NCI-H510A (cell line): ENCODE results near the gene LINC00237.
A peak's percentile ranks its signal among the peaks of the same experiment; 100 is the strongest.

ENCODE experiments used
- DNase-seq: peaks from one replicate; lab custom pipeline; 2025; lab: John Stamatoyannopoulos, UW

The LINC00237 gene

DNA sequence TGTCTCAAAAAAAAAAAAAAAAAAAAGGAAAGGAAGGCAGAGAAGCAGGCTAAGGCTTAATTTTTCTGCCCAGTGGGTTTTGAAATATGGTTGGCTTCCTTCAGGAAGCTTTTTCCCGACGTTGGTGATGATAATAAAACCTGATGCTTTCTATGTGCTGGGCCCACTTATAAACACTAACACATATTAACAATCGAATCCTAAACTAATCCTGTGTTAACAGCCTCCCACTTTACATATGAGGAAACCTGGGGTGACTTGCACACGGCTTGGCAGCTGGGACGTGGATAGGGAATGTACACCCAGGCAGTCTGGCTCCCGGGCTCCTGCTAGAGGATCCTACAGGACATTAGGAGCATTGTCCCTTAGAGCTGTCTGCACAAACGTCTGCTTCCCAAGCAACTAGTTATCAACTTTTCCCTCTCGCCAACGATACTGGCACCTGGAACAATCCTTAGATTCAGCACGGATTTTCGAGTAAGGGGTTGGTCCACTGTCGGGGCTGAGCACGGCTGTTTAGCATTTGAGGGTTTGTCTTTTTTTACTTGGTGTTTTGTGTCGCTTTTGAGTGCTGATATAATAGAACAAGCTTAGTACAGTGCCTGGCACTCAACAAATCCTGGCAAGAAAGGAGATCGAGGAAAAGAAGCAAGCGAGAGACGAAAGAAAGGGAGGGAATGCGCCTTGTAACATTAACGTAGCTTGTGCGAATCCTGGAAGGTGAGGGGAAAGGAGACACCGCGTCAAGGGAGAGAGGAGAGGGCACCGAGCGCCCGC, 19.1 kb upstream of the LINC00237 start:
- peak; percentile 65 for DNase-seq

DNA sequence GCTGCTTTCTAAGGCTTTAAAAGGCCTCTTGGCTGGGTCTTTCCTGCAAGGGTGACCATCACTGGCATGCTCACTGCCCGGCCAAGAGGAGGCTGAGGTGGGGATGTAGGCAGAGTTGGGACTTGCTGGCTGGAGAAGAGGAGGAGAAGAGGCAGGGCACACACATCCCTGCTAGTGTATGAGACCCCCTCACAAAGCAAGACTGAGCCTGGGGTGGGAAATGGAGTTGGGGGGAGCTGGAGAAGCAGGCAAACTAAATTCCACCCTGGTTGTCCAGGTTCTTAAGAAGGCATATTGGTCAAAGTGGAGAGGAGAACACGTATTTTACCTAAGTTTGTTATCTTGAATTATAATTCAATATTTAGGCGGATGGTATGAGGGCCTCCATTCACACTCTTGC, 18.0 kb upstream of the LINC00237 start:
- no peak for DNase-seq

DNA sequence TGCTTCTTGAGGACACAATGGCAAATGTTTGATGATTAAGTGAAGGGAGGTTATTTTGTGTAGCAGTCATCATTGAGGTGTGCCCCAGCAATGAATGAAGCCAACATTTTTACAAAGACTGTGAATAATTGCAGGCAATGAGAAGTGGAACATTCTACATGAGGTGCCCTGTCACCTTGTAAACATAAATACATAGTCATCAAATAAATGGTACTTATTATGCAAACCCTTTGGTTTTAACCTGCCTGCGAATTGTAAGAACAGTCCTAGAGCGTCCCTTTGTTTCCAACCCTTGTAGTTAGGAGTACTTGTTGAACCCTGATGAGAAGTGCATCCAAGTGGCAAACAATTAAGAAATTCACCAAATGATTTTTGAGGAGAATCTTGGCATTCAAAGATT, 12.6 kb upstream of the LINC00237 start:
- DNase-seq: no peak

DNA sequence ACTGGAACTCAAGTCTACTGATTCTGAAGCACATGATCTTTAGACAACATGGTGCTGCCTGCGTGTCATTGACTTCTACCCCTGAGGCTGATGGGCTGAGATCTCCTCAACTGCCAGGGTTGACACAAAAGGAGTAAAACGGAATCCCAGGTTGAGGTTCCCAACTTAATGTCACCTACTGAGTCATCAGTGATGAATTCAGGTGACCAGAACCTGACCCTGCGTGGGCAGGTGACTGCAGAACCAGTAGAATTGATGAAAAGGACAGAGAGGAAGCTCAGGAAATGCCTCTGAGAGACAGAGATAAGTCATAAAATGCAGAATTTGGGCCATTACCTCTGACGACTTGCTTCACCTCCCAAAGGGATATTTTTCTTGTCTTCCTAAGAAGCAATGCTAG, 12.0 kb upstream of the LINC00237 start:
- DNase-seq: no peak

DNA sequence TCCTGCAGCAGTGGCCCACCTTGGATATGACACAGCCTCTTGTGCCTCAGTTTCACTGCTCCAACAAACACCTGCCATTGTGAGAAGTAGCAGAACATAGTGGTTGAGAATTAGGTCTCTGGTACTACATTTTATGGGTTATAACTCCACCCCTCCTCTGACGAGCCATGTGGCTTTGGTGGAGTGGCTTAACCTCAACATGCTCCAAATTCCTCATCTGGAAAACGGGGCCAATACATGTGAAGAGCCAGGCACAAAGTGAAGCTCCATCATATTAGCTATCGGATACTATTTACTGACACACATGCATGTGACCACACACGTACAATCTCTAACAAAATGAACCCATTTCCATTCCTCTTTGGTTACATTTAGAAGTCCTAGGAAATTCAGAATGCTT, 11.4 kb upstream of the LINC00237 start:
- no peak for DNase-seq

DNA sequence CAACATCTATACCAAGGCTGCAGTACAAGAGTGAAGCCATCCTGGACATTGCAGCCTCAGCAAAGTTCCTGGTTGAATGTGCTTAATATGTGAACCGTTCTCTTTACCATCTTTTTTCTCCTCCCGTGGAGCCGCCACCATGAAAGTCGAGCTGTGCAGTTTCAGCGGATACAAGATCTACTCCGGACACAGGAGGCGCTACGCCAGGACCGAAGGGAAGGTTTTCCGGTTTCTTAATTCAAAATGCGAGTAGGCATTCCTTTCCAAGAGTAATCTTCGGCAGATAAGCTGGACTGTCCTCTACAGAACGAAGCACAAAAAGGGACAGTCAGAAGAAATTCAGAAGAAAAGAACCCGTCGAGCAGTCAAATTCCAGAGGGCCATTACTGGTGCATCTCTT, 8.4 kb upstream of the LINC00237 start:
- DNase-seq: no peak

DNA sequence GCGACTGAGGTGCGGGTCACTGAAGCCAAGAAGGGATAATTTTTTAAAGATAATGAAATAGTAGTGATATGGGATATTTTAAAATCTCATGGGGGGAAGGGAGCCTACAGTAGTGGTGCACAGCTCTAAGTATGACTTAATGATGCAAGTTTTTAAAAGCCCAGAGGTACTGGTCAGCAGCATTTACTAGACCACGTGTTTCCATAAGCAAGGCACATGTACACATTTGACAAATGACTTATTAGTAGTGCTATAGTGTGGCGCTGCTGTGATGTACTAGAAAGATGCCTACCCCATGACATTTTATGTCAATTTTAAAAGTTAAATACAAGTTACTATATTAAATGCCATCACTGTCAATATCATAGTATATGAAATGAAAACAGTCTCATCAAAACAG, 7.5 kb upstream of the LINC00237 start:
- no peak for DNase-seq

DNA sequence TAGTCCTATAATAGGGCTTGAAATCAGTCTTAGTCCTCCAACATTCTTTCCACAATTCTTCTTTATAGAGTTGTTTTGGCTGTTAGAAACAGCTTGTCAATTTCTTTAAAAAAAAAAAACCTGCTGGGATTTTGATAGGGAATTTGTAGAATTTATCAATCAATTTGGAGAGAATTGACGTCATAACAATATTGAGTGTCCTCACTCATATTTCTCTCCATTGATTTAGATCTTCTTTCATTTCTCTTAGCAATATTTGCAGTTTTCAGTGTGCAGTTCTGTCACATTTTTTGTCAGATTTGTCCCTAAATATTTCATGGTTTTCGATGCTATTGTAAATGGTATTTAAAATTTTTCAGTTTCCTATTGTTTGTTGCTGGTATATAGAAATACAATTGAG, 5.3 kb upstream of the LINC00237 start:
- no peak for DNase-seq

DNA sequence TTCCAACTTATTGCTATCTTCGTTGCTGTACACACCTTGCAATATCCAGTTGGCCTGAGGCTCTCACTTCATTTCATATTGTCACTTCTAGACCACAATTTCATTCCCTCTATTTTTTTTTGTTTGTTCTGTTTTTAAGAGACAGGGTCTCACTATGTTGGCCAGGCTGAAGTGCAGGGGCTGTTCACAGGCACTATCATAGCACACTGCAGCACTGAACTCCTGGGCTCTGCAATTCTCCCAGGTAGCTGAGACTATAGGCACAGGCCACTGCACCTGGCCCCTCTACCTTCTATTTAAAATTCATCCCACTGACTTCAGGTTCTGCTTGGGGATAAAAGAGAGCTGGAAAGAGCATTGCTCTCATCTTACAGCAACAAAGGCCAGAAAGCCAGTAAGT, 4.7 kb upstream of the LINC00237 start:
- no peak for DNase-seq

DNA sequence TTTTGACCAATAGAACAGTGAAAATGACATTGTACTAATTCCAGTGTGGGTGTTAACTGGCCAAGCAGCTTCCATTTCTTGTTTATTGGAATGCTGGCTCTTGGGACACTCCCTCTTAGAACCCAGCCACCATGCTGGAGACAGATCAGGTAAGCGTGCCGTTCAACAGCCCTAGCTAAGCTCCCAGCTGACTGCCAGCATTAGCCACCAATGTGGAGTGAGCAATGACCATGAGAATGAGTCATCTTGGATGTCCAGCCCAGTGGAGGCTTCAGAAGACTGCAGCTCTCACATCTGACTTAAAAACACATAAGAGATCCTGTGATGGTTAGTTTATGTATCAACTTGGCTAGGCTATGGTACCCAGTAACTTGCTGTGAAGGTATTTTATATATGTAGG, 3.0 kb upstream of the LINC00237 start:
- no peak for DNase-seq

DNA sequence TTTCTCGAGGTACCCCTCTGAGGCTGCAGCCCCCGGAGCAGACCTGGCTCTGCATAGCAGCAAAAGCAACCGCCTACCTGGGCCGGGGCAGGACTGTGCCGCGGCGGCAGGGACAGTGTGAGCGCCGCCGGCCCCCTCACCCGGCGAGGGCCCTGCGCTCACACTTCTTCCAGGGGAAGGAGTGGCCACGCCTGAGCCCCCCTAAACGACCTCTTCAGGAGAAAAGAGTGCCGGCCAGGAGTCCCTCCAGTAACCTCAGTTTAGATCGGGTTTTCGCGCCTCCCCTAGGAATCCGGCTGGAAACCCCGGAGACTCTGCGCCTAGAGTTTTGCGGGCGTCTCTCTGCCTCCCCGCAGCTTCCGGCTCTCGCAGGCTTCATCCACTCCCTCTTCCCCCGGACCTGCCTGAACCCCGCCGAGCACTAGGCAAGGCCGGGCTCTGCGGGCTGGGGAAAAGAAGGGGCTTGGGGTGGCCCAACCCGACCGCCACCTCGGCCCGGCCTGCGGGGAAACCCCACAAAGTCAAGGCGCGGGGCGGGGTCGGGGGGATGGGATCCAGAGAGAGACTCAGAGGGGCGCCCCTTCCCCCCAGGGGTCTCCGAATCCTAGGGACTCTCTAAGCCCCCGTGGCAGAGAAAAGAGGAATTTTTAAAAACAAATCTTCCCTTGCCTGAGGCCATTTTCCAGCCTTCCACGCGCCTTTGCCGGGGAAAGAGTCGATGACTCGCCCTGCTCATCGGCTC, 558 bp downstream of the LINC00237 start:
- no peak for DNase-seq

DNA sequence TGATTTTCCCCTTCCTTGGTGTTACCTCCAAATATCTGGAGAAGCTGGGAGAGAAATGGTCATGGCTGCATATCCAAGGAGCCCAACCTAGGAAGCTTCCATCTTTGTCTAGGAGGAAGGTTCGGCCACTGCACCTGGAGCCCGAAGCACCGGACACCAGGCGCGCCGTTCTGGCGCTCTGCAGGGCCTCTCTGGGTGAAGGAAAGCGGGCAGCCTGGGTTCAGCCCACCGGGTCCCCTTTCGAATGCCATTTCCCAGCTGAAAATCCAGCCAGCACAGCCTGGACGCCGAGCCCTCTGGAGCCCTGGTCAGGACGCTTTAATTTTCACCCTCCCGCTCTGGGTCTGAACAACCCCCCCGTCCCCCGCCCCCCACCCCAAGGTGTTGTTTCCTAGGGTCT, 1.2 kb downstream of the LINC00237 start:
- DNase-seq: no peak

DNA sequence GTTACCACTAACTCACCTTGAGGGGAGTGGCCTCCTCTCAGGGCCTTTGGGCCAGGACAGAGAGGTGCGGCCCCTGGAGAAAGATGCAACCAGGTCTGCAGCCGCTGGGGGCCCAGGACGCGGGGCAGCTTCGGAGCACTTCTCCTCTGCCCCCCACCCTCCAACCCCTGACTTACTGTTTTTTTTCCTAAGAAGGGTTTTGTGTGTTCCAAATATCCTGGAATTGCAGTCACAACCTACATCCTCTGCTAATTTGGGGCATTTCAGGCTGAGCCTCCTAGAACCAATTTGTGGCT, 1.7 kb downstream of the LINC00237 start:
- DNase-seq: no peak

DNA sequence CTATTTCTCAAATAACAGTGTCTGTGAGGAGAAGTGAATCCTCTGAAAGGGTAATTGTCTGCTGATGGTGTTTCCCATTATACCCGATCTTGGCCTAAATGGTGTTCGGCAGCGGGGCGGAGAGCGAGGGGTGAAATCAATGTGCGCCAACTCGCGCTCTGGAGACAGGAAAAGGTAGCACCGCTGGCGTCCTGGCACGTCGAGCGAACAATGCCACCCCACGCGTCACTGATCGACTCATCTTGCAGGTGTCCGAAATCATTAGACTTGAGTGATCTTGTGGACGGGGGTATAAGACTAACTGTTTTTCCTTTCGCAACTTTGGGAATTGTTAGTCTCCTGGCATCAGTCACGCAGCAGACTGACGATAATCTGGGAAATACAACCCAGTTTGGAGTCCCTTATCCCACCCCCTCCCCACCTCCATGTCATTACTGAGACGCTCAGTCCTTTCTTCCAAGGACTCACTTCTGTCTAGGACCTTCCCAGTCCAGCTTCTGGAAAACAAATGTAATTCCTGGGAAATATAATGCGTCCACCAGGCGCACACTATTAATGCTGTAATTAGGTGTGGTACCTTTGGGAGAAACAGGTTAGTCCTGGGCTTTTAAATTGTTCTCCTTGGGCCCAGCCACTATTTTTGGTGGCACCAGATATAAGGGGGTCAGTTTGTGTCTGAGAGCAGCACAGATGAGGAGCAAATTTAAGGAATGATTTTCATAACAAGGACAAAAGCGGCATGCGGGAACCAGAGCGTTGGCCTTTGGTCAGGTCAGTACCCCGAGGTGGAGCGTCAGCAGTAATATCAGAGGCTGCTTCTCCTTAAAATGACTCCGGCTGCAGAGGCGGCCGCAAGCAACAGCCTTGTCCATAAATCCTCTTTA, 2.3 kb downstream of the LINC00237 start:
- DNase-seq: no peak

DNA sequence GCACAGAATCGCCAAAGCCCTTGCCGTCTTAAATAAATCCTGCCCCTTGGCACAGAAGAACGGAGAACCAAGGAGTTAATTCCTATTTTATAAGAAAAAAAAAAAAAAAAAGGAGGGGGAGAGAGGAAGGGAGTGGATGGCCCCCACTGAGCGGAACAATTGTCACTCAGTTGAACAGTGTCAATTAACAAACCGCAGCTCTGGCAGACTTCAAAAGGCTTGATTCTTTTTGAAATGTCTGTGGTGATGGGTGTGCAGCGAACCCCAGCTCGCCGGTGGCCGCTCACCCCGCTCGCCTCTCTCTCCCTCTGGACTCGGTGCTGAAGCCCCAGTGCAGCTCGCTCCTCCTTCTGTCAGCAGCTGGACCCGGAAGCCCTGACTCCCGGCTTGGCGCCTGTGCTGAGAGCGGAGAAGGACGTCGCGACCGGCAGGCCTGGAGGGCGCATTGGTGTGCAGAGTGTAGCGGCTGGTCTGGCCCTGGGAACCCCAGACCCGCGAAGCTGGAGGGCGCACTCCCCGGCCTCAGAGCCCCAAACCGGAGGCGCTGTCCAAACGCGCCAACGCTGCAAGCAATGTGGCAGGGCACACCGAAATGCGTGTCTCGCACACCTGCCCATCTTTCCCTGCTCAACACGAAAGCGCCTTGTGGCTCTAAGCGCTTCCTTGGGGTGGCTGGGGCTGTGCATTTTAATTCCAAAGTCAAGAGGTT, 3.4 kb downstream of the LINC00237 start:
- no peak for DNase-seq

DNA sequence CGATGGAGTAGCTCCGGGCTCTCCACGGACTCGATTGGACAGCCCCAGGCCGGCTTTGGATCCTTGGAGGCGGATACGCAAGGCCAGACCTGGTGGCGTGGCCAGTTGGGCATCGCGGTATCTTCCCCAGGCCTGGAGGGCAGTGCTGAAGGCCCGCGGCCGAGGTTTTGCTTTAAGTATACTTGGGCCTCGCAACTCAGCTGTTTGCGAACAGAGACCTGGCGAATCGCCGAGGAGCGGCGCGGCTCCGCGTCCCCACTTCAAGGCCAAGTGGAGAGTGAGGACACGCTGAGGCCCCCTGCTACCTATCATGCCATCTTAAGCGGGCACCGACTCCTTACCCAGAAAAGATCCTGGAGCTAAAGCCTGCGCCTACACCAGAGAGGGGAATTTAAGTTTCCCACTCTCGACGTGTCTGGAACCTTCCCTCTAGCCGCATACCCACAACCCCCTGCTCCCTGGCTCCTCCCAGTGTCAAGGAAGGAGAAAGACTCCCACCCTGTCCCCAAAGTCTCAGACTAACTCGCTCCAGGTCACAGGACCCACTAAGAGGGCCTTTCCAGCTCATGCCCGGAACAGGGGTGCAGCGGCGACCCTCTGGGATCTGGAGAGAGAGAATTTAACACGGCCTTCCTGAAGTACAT, 4.1 kb downstream of the LINC00237 start:
- no peak for DNase-seq

DNA sequence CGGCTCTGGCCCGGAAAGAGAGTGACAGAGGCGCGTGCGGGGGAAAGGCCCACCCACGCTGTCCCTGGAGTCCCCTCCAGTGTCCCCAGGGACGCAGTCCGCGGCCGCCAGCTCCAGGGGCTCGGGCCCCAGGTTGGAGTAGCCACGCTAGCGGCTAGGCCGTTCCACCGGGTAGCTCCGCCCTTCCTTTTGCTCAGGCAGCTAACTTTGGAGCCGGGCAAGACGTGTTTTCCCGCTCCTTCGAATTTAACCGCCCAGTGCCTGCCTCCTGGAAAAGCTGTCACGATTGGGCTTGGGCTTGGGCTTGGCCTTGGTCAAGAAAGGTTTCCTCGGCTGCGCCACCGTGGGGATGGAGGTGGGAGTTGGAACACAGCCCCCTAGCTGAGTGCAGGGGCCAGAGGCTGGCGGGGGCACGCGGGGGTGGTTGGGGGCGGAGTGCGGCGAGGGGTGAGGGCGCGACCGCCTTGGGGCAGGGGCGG, 4.7 kb downstream of the LINC00237 start:
- peak; percentile 53 for DNase-seq

DNA sequence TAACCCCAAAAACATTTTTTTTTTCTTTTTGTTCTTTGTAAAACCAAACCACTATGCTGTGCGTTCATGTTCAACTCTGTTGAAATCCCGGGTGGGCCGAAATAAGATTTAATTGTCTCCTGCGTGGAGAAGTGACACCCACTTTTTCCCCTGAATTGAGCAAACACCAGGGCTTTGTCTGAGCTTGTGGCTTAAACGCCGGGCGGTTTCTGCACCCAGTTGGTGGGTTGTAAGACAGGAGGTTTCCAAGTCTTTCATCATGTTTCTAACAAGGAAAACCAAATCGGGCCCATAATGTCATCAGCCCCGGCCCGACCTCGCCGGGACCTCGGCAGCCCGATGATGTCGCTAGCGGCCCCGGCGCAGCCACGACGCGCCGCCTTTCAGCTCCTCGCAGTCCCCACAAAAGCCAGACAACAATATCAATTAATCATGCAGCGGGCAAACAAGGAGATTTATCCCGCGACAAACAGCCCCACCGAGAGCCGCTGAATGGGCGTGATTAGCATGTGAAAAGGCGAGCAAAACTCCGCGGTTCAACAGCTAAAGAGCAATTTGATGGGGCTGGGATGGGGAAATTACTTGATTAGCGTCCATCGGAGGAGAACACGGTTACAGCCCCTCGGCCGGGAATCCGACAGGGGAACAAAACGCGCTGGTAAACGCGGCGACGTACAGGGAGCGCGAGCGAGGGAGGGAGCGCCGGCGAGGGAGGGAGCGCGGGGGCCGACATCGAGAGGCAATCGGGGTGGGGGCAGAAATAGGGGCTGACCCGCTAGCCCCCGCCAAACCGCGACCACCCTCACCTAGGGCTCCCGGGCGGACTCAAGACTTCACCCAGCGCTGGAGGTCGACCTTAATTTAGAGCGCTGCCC, 5.3 kb downstream of the LINC00237 start:
- DNase-seq: peak; percentile 35

DNA sequence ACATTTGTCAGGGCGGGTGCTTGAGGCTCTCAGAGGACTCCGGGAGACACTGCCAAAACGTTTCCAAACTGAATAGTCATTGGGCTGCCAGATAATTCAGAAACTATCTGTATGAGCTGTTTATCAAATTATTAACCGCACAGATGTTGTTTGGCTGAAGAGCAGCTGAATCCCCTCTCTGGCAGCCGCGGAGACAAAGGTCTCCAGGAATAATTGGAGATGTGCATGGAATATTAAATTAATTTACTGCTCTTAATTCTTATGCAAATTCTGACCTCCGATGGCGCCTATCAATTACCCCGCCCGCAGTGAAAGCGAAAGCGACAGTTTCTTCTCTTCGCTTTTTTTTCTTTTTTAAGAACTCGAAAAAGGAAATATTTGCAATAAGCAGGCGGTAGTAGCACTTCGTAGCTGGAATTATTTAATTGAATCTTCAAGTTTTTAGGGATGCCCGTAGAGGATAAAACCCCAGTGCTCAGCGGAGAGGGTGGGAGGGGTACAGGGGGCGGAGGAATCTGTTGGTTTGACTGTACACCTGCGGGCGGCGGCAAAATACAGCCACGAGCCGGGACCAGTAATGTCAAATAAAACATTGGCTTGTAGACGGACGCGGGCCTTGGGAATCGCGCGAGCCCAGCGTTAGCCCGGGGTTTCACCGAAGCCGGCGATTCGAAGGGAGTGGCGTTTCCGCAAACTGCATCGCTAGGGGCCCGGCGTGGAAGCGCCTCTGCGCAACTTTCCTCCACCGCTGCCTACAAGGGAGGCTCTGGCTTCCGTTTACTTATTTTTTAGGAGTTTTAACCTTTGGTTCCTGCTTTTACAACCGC, 6.2 kb downstream of the LINC00237 start:
- peak; percentile 65 for DNase-seq
